ENCODE results near the gene B3GNT3. TPM values are rescaled to one million over a fixed set of nuclear protein-coding genes. Genes with fewer than 3 reads are reported as not detected.

Gene B3GNT3
- total and polyA plus RNA-seq, 2 of the 8 experiments (the other 6 are each of a cell fraction or from before 2014, with no cell fraction given): 1.5 TPM

GRCh38 chr19:17749912-17750317 is 45.0 kb upstream of the B3GNT3 start (continued):
- TF ChIP-seq HDAC2 (IDR thresholded peaks at IDR 0.05; ENCODE audit: borderline replicate concordance in 1 of 2, low read depth in 2 of 2, low read length in 2 of 2): no peak
- TF ChIP-seq ATF3 (IDR thresholded peaks at IDR 0.05; ENCODE audit: insufficient read depth, low read depth, low read length): no peak
- no peak for TF ChIP-seq EP300 (IDR thresholded peaks at IDR 0.05; ENCODE audit: borderline replicate concordance in 1 of 2, low read depth in 2 of 2, low read length in 2 of 2)
- TF ChIP-seq YY1 (IDR thresholded peaks at IDR 0.05; ENCODE audit: low read depth, low read length): no peak
- TF ChIP-seq CEBPB (IDR thresholded peaks at IDR 0.05; ENCODE audit: low read depth, low read length): no peak
- no peak for TF ChIP-seq BACH1 (IDR thresholded peaks at IDR 0.05; ENCODE audit: low read length)
- TF ChIP-seq MAFK (IDR thresholded peaks at IDR 0.05; ENCODE audit: low read depth, low read length): no peak
- no peak for TF ChIP-seq RFX5 (IDR thresholded peaks at IDR 0.05; ENCODE audit: borderline replicate concordance, low read depth, low read length)
- no peak for TF ChIP-seq BRCA1 (IDR thresholded peaks at IDR 0.05; ENCODE audit: low read depth, low read length)
